Neural crest cell (in vitro differentiated cells): ENCODE measurements around the gene HOXC4. TPM values are rescaled to one million over a fixed set of nuclear protein-coding genes. Genes with fewer than 3 reads are reported as not detected.
"Not testable (repeated sequence)": the region's sequence is repeated elsewhere in the genome, so short reads cannot be mapped to it uniquely, and the experiment has no call there.

Experiments used
- DNase-seq: peaks from one replicate; pipeline ENCODE4 v3.0.0; 2021; ENCODE audit warnings: low read depth, mixed read lengths, low spot score
- H3K27ac Mint-ChIP-seq: one replicate; pipeline ENCODE4 v1.8.0; 2021; ENCODE audit warnings: mild to moderate bottlenecking, mixed read lengths; ENCODE audit not compliant: unreplicated experiment
- H3K27me3 Mint-ChIP-seq: 2 replicates; pipeline ENCODE4 v1.8.0; 2021; ENCODE audit warnings: low read depth, mild to moderate bottlenecking, mixed read lengths
- H3K36me3 Mint-ChIP-seq: 2 replicates; pipeline ENCODE4 v1.8.0; 2021; ENCODE audit warnings: low read depth, mild to moderate bottlenecking, mixed read lengths
- H3K4me1 Mint-ChIP-seq: 2 replicates; pipeline ENCODE4 v1.8.0; 2021; ENCODE audit warnings: mixed read lengths
- H3K4me3 Mint-ChIP-seq: one replicate; pipeline ENCODE4 v1.8.0; 2021; ENCODE audit warnings: mild to moderate bottlenecking, mixed read lengths
- H3K9me3 Mint-ChIP-seq: 2 replicates; pipeline ENCODE4 v1.8.0; 2021; ENCODE audit warnings: mixed read lengths
- CTCF ChIP-seq: fragments of 200-600 bp; sonication (generic); conservative IDR thresholded peaks from 2 replicates; pipeline ENCODE4 v1.5.0; 2021; ENCODE audit warnings: antibody characterized with exemption, mild to moderate bottlenecking
- total RNA-seq: library from RNA; stranded (reverse); gene quantifications from 2 replicates; pipeline ENCODE4 v1.2.1, GENCODE V29; 2021

The HOXC4 gene
- total RNA-seq, 1 donor from 2014 or later, result 5.6 TPM

- no peak for DNase-seq
- no peak overlapping the region for H3K27ac Mint-ChIP-seq
Measured at GRCh38 chr12:54075974-54076373, 22.3 kb downstream of the HOXC4 start.

GRCh38 chr12:54077843-54078242, 24.2 kb downstream of the HOXC4 start:
- not testable (repeated sequence) for DNase-seq, H3K36me3 Mint-ChIP-seq, H3K4me3 Mint-ChIP-seq, H3K27ac Mint-ChIP-seq, H3K9me3 Mint-ChIP-seq
- peaks cover 97% of the 10 kb centered on the region for H3K27me3 Mint-ChIP-seq
- H3K4me1 Mint-ChIP-seq, result peaks cover 11% of the 10 kb centered on the region

More at GRCh38 chr12:54075974-54076373, 22.3 kb downstream of the HOXC4 start:
- Mint-ChIP-seq H3K4me3 (no peak overlapping the region), H3K9me3 (no peaks in the 10 kb centered on the region), H3K4me1 (no peaks in the 10 kb centered on the region), H3K36me3 (no peaks in the 10 kb centered on the region), H3K27me3 (peaks cover 99% of the 10 kb centered on the region)
- no peak for TF ChIP-seq CTCF

DNA sequence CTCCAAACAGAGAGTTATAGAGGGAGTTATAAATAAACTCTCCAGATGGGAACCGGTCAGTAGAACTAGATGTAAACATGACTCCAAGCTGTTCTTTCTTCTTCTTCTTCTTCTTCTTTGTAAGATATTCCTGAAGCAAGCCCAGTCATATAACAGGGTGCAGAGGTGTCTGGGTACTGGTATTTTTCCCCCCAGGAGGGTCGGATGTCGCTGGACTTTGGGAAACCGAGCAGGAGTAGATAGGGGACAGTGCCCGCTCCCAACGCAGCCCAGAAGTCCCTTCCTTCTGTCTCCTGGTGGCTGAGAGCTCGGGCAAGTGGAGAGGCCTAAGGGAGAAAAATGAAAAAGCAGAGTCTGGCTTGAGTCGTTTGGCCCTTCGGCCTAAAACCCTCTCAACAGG, 25.5 kb downstream of the HOXC4 start:
- H3K27ac Mint-ChIP-seq, H3K36me3 Mint-ChIP-seq, DNase-seq, H3K9me3 Mint-ChIP-seq: not testable (repeated sequence)
- H3K4me3 Mint-ChIP-seq, result peak overlapping the region; percentile 33
- H3K4me1 Mint-ChIP-seq, result peaks cover 13% of the 10 kb centered on the region
- peaks cover 97% of the 10 kb centered on the region for H3K27me3 Mint-ChIP-seq

DNA sequence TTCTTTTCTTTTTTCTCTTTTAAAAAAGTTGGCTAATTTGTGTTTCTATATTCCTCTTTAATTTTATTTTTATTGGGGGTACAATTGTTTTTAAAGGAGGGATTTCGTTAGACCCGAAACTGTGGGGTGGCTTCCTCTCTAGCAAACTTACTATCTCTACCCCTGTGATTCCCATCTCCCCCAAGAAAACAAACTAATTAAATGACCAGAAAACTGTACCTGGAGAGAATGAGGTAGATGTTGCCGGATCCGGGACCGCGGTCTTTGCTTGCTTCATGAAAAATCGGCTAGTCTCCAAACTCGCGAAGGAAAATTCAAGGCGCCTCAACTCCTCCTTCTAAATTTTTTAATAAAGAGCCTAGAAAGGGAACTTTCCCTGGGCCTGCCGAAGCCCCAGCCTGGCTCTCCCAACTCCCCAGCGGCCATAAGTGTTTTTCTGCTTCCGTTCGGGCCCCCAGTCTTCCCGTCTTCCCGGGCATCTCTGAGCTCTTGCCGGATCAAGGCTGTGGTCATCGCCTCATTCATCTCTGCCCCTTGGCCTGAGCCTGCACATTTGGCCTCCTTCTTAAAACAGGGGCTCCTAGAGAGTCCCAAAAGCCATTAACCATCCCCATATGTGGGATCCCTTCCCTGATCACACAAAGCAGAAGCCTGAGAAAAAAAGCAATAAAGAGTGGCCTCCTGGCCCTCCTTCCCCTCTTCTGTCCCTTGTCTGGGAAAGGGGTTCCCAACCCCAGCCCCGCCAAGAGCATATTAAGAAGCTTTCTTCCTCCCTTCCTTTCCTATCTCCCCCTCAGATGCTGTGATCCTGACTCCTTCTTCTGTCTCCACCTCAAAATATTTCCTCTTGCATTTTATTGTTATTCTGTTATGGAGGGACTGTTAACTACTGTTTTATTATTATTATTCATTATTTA, 26.6 kb downstream of the HOXC4 start:
- not testable (repeated sequence) for H3K9me3 Mint-ChIP-seq, H3K36me3 Mint-ChIP-seq, DNase-seq, H3K27ac Mint-ChIP-seq
- H3K27me3 Mint-ChIP-seq, result peaks cover 97% of the 10 kb centered on the region
- H3K4me1 Mint-ChIP-seq, result peaks cover 13% of the 10 kb centered on the region
- peak overlapping the region; percentile 44 for H3K4me3 Mint-ChIP-seq

DNA sequence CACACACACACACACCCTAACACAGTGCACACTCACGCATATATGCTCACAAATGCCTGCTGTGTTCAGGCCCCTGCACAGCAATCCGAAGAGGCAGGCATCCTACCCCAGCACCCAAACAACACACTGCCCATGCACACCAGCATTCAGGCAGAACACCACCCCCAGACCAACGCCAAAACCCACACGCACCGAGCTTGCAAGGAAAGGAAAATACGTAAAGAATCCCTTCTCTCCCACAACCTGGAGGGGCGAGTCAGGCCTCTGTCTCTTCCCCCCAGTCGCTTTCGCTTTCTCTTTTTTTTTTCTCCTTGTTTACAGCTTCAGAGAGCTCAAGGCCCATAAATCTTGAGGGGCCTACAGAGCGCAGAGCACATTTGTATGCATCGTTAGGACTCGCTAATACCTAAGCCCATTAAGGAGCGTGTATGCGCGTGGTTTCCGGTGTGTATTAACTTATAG, 27.4 kb downstream of the HOXC4 start:
- H3K36me3 Mint-ChIP-seq, H3K9me3 Mint-ChIP-seq, DNase-seq, H3K27ac Mint-ChIP-seq: not testable (repeated sequence)
- H3K4me1 Mint-ChIP-seq, result peaks cover 13% of the 10 kb centered on the region
- H3K27me3 Mint-ChIP-seq, result peaks cover 97% of the 10 kb centered on the region
- H3K4me3 Mint-ChIP-seq, result peak overlapping the region; percentile 85

DNA sequence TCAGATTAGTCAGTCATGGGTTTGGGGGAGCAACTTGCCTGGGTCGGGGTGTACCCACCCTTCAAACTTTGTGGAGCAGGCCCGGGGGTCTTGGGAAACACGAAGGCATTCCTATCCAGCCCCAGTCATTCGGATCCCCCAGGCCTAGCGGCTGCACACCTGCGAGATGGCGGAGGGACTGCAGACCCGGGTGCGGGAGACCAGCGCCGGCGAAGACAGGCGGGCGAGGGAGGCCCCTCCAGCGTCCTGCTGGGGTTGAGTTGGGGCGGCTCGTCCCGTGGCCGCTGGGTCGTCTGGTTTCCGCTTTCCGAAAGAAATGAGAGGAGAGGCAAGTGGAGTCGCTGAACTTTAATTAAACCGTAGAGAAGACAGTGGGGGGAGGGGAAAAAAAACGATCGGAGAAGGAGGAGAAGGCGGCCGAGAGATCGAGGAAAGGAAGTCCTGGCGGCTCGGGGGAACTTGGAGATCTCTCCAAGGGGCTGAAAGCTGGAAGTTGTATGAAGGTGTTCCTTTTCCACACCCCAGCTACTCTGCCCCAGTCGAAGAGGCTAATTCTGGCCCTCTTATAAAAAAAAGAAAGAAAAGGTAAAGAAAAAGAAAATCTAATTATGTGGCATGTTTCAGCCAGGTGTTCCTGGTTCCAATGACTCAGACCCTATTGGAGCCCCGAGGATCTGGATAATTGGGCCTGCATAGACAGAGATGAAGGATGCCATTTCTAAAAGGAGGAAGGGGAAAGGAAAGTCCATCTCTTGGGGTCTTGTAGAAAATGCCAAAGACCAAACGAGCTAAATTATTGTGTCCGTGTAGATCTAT, 28.2 kb downstream of the HOXC4 start:
- H3K4me1 Mint-ChIP-seq, result peaks cover 13% of the 10 kb centered on the region
- not testable (repeated sequence) for H3K9me3 Mint-ChIP-seq, DNase-seq, H3K36me3 Mint-ChIP-seq, H3K27ac Mint-ChIP-seq
- peaks cover 97% of the 10 kb centered on the region for H3K27me3 Mint-ChIP-seq
- peak overlapping the region; percentile 73 for H3K4me3 Mint-ChIP-seq

DNA sequence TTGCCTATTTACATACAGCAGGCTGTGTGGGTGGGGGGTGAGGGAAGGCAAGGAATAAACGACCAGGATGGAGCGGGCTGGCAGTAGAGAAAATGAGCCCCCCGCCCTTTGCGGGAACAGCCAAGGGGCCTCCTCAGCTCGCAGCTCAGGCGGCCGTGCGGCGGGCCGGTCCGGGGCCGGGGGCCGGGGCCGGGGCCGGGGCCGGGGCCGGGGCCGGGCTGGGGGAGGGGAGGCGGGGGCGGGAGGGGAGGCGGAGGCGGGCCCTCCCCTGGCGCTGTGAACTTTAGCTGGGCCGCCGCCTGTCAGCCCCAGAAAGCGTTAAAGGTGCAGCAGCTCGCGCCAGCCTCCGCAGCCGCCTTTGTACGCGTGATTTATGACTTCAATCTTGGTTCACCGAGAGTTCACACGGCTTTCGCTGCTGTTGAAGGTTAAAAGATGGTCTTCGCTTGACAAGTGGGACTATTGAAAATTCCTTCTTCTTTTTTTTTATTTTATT, 28.8 kb downstream of the HOXC4 start:
- Mint-ChIP-seq H3K36me3 (no peaks in the 10 kb centered on the region), H3K9me3 (no peaks in the 10 kb centered on the region), H3K27ac (no peak overlapping the region), H3K27me3 (peaks cover 97% of the 10 kb centered on the region), H3K4me1 (peaks cover 13% of the 10 kb centered on the region), H3K4me3 (peak overlapping the region; percentile 73)
- no peak for TF ChIP-seq CTCF
- no peak for DNase-seq

- H3K4me3 Mint-ChIP-seq, DNase-seq, H3K27ac Mint-ChIP-seq, H3K9me3 Mint-ChIP-seq, H3K36me3 Mint-ChIP-seq, H3K4me1 Mint-ChIP-seq: not testable (repeated sequence)
- peaks cover 99% of the 10 kb centered on the region for H3K27me3 Mint-ChIP-seq
Measured at GRCh38 chr12:54088011-54088410, 34.4 kb downstream of the HOXC4 start.

- not testable (repeated sequence) for H3K4me1 Mint-ChIP-seq, H3K9me3 Mint-ChIP-seq, H3K4me3 Mint-ChIP-seq, DNase-seq, H3K36me3 Mint-ChIP-seq, H3K27ac Mint-ChIP-seq
- H3K27me3 Mint-ChIP-seq, result peaks cover 99% of the 10 kb centered on the region
Measured at GRCh38 chr12:54089465-54089864, 35.8 kb downstream of the HOXC4 start.

DNA sequence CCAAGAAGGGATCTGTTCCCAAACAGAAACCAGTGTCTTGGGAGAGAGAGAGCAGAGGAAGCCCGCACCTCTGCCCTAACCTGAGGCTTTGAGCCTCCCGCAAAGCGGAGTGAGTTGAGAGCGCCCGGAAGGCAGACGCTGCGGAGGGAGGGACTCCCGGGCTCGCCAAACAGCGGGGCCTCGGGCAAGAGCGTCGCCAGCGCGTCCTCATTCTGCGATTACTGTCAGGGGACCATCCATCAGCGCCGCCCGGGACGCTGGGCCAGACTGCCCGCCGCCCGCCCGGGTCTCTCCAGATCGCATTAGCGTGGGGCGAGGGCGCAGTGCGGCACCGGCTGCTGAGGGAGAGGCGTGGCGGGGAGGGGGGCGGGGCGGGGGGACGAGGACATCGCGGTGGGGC, 36.7 kb downstream of the HOXC4 start:
- H3K4me3 Mint-ChIP-seq, DNase-seq, H3K36me3 Mint-ChIP-seq, H3K27ac Mint-ChIP-seq, H3K9me3 Mint-ChIP-seq, H3K4me1 Mint-ChIP-seq: not testable (repeated sequence)
- peaks cover 99% of the 10 kb centered on the region for H3K27me3 Mint-ChIP-seq

GRCh38 chr12:54092943-54093342, 39.3 kb downstream of the HOXC4 start:
- not testable (repeated sequence) for H3K4me3 Mint-ChIP-seq, DNase-seq, H3K4me1 Mint-ChIP-seq, H3K36me3 Mint-ChIP-seq, H3K27ac Mint-ChIP-seq, H3K9me3 Mint-ChIP-seq
- H3K27me3 Mint-ChIP-seq, result peaks cover 99% of the 10 kb centered on the region
